Neural cell (in vitro differentiated cells): ENCODE results near the gene RAB4B.

Experiments
- EP300 ChIP-seq: fragments of 450-650 bp; conservative IDR thresholded peaks from 2 replicates; pipeline ENCODE4 v1.6.1; 2014; ENCODE audit warnings: antibody characterized with exemption, mild to moderate bottlenecking, moderate library complexity; ENCODE audit not compliant: poor library complexity, severe bottlenecking
- EZH2 ChIP-seq: fragments of 200-600, 300-800 bp; shearing (Covaris generic), sonication (generic); IDR thresholded peaks from 2 replicates; pipeline ENCODE4 v1.6.1; 2014; ENCODE audit warnings: antibody characterized with exemption, low read length, borderline replicate concordance, mild to moderate bottlenecking; ENCODE audit not compliant: insufficient read depth, poor library complexity, severe bottlenecking
- MXI1 ChIP-seq: fragments of 450-650 bp; conservative IDR thresholded peaks from 2 replicates; pipeline ENCODE4 v1.6.1; 2014; ENCODE audit warnings: antibody characterized with exemption, mild to moderate bottlenecking; ENCODE audit not compliant: poor library complexity, severe bottlenecking
- POLR2AphosphoS5 ChIP-seq: IDR thresholded peaks from 2 replicates; pipeline ENCODE4 v1.6.1; 2012
- RAD21 ChIP-seq: fragments of 450-650 bp; conservative IDR thresholded peaks from 2 replicates; pipeline ENCODE4 v1.6.1; 2014; ENCODE audit warnings: antibody characterized with exemption, mild to moderate bottlenecking, moderate library complexity
- TAF1 ChIP-seq: IDR thresholded peaks from 2 replicates; pipeline ENCODE4 v1.6.1; 2012; ENCODE audit warnings: low read depth
- TF ChIP-seq, protein P1 (sequence below): fragments of 450-650 bp; IDR thresholded peaks from 2 replicates; pipeline ENCODE4 v1.5.1; 2014; ENCODE audit warnings: antibody characterized with exemption, mild to moderate bottlenecking, moderate library complexity; ENCODE audit not compliant: poor library complexity, severe bottlenecking
- TF ChIP-seq, protein P2 (sequence below): IDR thresholded peaks from 2 replicates; pipeline ENCODE4 v1.6.1; 2012; ENCODE audit warnings: borderline replicate concordance

DNA sequence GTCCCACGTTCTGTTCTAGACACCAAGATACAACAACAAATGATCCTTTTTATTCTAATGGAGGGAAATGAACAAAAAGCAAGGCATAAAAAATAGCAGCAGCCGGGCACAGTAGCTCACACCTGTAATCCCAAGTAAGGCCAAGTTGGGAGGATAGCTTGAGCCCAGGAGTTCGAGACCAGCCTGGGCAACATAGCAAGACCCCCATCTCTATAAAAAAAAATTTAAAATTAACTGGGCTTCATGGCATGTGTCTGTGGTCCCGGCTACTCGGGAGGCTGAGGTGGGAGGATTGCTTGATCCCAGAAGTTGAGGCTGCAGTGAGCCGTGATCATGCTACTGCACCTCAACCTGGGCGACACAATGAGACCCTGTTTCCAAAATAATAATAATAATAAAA is 1.7 kb upstream of the RAB4B start:
- TF ChIP-seq, protein P1, sequence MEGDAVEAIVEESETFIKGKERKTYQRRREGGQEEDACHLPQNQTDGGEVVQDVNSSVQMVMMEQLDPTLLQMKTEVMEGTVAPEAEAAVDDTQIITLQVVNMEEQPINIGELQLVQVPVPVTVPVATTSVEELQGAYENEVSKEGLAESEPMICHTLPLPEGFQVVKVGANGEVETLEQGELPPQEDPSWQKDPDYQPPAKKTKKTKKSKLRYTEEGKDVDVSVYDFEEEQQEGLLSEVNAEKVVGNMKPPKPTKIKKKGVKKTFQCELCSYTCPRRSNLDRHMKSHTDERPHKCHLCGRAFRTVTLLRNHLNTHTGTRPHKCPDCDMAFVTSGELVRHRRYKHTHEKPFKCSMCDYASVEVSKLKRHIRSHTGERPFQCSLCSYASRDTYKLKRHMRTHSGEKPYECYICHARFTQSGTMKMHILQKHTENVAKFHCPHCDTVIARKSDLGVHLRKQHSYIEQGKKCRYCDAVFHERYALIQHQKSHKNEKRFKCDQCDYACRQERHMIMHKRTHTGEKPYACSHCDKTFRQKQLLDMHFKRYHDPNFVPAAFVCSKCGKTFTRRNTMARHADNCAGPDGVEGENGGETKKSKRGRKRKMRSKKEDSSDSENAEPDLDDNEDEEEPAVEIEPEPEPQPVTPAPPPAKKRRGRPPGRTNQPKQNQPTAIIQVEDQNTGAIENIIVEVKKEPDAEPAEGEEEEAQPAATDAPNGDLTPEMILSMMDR, result no peak
- TF ChIP-seq EZH2, result no peak
- TF ChIP-seq, protein P2, sequence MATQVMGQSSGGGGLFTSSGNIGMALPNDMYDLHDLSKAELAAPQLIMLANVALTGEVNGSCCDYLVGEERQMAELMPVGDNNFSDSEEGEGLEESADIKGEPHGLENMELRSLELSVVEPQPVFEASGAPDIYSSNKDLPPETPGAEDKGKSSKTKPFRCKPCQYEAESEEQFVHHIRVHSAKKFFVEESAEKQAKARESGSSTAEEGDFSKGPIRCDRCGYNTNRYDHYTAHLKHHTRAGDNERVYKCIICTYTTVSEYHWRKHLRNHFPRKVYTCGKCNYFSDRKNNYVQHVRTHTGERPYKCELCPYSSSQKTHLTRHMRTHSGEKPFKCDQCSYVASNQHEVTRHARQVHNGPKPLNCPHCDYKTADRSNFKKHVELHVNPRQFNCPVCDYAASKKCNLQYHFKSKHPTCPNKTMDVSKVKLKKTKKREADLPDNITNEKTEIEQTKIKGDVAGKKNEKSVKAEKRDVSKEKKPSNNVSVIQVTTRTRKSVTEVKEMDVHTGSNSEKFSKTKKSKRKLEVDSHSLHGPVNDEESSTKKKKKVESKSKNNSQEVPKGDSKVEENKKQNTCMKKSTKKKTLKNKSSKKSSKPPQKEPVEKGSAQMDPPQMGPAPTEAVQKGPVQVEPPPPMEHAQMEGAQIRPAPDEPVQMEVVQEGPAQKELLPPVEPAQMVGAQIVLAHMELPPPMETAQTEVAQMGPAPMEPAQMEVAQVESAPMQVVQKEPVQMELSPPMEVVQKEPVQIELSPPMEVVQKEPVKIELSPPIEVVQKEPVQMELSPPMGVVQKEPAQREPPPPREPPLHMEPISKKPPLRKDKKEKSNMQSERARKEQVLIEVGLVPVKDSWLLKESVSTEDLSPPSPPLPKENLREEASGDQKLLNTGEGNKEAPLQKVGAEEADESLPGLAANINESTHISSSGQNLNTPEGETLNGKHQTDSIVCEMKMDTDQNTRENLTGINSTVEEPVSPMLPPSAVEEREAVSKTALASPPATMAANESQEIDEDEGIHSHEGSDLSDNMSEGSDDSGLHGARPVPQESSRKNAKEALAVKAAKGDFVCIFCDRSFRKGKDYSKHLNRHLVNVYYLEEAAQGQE, result no peak
- TF ChIP-seq RAD21, result no peak
- no peak for TF ChIP-seq TAF1
- no peak for TF ChIP-seq EP300
- TF ChIP-seq POLR2AphosphoS5, result no peak
- TF ChIP-seq MXI1, result no peak
